K562 (cell line): ENCODE measurements around the gene KCNA2. TPM values are rescaled to one million over a fixed set of nuclear protein-coding genes. Genes with fewer than 3 reads are reported as not detected.
A peak's percentile ranks its signal among the peaks of the same experiment; 100 is the strongest.

ENCODE experiments used
- CAMTA2 ChIP-seq: fragments of 250-450 bp; sonication (Bioruptor Pico); conservative IDR thresholded peaks from 2 replicates; pipeline ENCODE4 v1.5.1; 2022
- CEBPG ChIP-seq, 3 experiments: fragments of 200-800 bp in 1 of 3; sonication (Bioruptor generic) in 1 of 3; sonication (generic) in 1 of 3; formaldehyde crosslinking in 1 of 3; IDR thresholded peaks in 2 of 3; conservative IDR thresholded peaks in 1 of 3; 2 replicates each; pipeline versions ENCODE4 v1.6.1 to v1.8.0; 2016 to 2022; ENCODE audit warnings: missing compliant biosample characterization in 2 of 3, missing genetic modification characterization in 2 of 3, mild to moderate bottlenecking in 1 of 3, missing genetic modification reagents in 1 of 3
- CREBBP ChIP-seq: IDR thresholded peaks from one replicate; pipeline ENCODE4 v1.6.1; 2012; ENCODE audit warnings: low read depth, mild to moderate bottlenecking, control low read depth, inconsistent platforms, low read length
- ESRRA ChIP-seq: fragments of 450-650 bp; IDR thresholded peaks from 2 replicates; pipeline ENCODE4 v1.6.1; 2014; ENCODE audit warnings: low read depth, mild to moderate bottlenecking, moderate library complexity, borderline replicate concordance
- GABPA ChIP-seq: fragments of 200-800 bp; sonication (Bioruptor generic); conservative IDR thresholded peaks from 2 replicates; pipeline ENCODE4 v1.6.1; 2016; ENCODE audit warnings: low read depth, missing genetic modification characterization, missing compliant biosample characterization
- HNRNPH1 ChIP-seq: fragments of 200-400 bp; formaldehyde crosslinking; optimal IDR thresholded peaks from 2 replicates; pipeline ENCODE3; 2017; ENCODE audit warnings: low read depth, mild to moderate bottlenecking, low read length, moderate library complexity
- JUND ChIP-seq, 2 experiments: IDR thresholded peaks; 2 replicates in 1 of 2; 3 replicates in 1 of 2; pipeline ENCODE4 v1.6.1; 2011; ENCODE audit warnings: borderline replicate concordance in 2 of 2, low read depth in 2 of 2, low read length in 2 of 2, improper control_type of control experiment in 1 of 2, missing biosample characterization in 1 of 2, missing genetic modification characterization in 1 of 2, missing genetic modification reagents in 1 of 2
- KHSRP ChIP-seq: fragments of 450-650 bp; IDR thresholded peaks from 2 replicates; pipeline ENCODE4 v1.6.1; 2017
- NFE2 ChIP-seq: IDR thresholded peaks from 2 replicates; pipeline ENCODE4 v1.6.1; 2014; ENCODE audit warnings: antibody characterized with exemption, low read depth
- RAD21 ChIP-seq, 2 experiments: fragments of 250-450 bp in 1 of 2; fragments of 450-650 bp in 1 of 2; sonication (Bioruptor Pico) in 1 of 2; formaldehyde crosslinking in 1 of 2; IDR thresholded peaks in 1 of 2; conservative IDR thresholded peaks in 1 of 2; 2 replicates each; pipeline versions ENCODE4 v1.4.0 to v1.8.0; 2020 to 2022; ENCODE audit warnings: mild to moderate bottlenecking in 2 of 2, moderate library complexity in 1 of 2
- SOX6 ChIP-seq: fragments of 450-650 bp; IDR thresholded peaks from 2 replicates; pipeline ENCODE4 v1.6.1; 2014; ENCODE audit warnings: mild to moderate bottlenecking
- STAT5B ChIP-seq: fragments of 250-450 bp; sonication (Bioruptor Pico); IDR thresholded peaks from 2 replicates; pipeline ENCODE4 v1.8.0; 2021; ENCODE audit warnings: mild to moderate bottlenecking, inconsistent platforms
- TRIM24 ChIP-seq, 2 experiments: fragments of 450-650 bp; IDR thresholded peaks; 2 replicates each; pipeline ENCODE4 v1.6.1; 2016
- ZFP30 ChIP-seq: fragments of 250-450 bp; sonication (Bioruptor Pico); IDR thresholded peaks from 2 replicates; pipeline ENCODE4 v1.8.0; 2022; ENCODE audit warnings: moderate library complexity, mild to moderate bottlenecking, inconsistent platforms, borderline replicate concordance
- ZNF133 ChIP-seq: fragments of 250-450 bp; sonication (Bioruptor Pico); IDR thresholded peaks from 2 replicates; pipeline ENCODE4 v1.4.0; 2020; ENCODE audit warnings: mild to moderate bottlenecking
- ZNF766 ChIP-seq: fragments of 200-800 bp; sonication (Bioruptor generic); conservative IDR thresholded peaks from 2 replicates; pipeline ENCODE4 v1.6.1; 2016; ENCODE audit warnings: missing genetic modification characterization, missing compliant biosample characterization
- ZNF785 ChIP-seq: fragments of 250-450 bp; sonication (Bioruptor Pico); IDR thresholded peaks from 2 replicates; pipeline ENCODE4 v1.4.0; 2020; ENCODE audit warnings: mild to moderate bottlenecking
- polyA plus RNA-seq, 8 experiments: library from polyadenylated mRNA; depleted of rRNA in 4 of 8; stranded (reverse) in 5 of 8; unstranded in 3 of 8; fragments of >200 nt; fragmentation: Nextera tagmentation in 2 of 8; fragmentation: Illumina TruSeq in 1 of 8; extraction: Ambion mirVana in 2 of 8; extraction: Trizol in 1 of 8; gene quantifications; 2 replicates each; pipeline versions ENCODE4 v1.2.1 to v1.2.3, GENCODE V29; 2011 to 2014; ENCODE audit warnings: inconsistent platforms in 1 of 8, missing spikeins in 1 of 8
- total RNA-seq, 7 experiments: library from RNA; depleted of rRNA in 6 of 7; stranded (reverse); fragments of >200 nt in 6 of 7; fragmentation: Illumina TruSeq in 2 of 7; extraction: Trizol in 2 of 7; gene quantifications; 2 replicates each; pipeline versions ENCODE4 v1.2.1 to v1.2.3, GENCODE V29; 2011 to 2021; ENCODE audit warnings: low replicate concordance in 1 of 7
- TF ChIP-seq, protein P1 (sequence below), 2 experiments: fragments of 450-650 bp; IDR thresholded peaks; 2 replicates each; pipeline ENCODE4 v1.6.1; 2016
- TF ChIP-seq, protein P2 (sequence below): sonication (generic); formaldehyde crosslinking; IDR thresholded peaks from 2 replicates; pipeline ENCODE4 v1.8.0; 2022; ENCODE audit warnings: mild to moderate bottlenecking, missing genetic modification reagents
- TF ChIP-seq, protein P3 (sequence below): fragments of 250-450 bp; sonication (Bioruptor Pico); IDR thresholded peaks from 2 replicates; pipeline ENCODE4 v1.4.0; 2020

Gene KCNA2
- total and polyA plus RNA-seq, 9 of the 15 experiments (the other 6 are each of a cell fraction or from before 2014, with no cell fraction given): not detected

DNA sequence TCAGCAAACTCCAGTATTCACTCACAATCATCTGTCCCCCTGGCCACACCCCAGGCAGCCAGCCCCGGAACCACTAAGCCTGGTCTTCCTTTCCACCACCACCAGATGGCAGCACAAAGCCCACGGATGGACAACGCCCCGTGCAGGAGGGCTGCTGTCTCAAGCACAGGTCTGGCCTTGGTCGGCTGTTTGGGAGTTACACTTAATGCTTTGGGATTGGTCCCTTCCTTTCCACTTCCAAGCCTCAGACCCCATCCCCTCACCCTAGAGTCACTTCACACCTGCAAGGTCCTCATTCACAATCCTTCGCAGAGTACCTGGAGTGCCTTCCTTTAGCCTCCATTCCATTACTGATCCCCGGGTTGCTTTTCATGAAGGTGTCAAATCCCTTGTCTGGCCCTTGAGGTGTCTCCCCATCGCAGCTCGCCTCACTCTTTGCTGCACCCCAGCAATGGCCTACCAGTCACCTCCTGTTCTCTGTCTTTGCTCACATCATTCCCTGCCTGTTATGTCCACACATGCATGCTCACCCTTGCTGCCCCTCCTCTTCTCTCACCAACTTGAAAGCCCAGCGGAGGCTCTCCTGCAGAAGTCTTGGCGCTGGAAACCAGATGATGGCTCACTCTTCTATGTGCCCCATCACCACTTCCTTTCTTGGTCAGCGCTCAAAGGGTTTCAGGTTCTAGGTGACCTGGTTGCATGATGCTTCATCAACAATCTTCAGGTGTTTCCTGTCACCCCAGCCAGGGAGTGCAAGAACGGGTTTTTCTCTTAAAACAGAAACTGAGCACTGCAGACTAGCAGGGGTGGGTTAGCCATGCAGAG, 24.9 kb upstream of the KCNA2 start (continued):
- no peak for TF ChIP-seq ESRRA
- TF ChIP-seq, protein P1, sequence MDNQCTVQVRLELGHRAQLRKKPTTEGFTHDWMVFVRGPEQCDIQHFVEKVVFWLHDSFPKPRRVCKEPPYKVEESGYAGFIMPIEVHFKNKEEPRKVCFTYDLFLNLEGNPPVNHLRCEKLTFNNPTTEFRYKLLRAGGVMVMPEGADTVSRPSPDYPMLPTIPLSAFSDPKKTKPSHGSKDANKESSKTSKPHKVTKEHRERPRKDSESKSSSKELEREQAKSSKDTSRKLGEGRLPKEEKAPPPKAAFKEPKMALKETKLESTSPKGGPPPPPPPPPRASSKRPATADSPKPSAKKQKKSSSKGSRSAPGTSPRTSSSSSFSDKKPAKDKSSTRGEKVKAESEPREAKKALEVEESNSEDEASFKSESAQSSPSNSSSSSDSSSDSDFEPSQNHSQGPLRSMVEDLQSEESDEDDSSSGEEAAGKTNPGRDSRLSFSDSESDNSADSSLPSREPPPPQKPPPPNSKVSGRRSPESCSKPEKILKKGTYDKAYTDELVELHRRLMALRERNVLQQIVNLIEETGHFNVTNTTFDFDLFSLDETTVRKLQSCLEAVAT (IDR thresholded peaks at IDR 0.05): no peak
- TF ChIP-seq, protein P2, sequence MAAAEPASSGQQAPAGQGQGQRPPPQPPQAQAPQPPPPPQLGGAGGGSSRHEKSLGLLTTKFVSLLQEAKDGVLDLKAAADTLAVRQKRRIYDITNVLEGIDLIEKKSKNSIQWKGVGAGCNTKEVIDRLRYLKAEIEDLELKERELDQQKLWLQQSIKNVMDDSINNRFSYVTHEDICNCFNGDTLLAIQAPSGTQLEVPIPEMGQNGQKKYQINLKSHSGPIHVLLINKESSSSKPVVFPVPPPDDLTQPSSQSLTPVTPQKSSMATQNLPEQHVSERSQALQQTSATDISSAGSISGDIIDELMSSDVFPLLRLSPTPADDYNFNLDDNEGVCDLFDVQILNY (CRISPR knock-in tag): no peak
- peak; percentile 86; the same call in 1 of the 2 replicates for TF ChIP-seq ZNF133 (CRISPR knock-in tag)
- no peak for TF ChIP-seq GABPA
- no peak for TF ChIP-seq TRIM24 (IDR thresholded peaks at IDR 0.05)
- TF ChIP-seq, protein P3, sequence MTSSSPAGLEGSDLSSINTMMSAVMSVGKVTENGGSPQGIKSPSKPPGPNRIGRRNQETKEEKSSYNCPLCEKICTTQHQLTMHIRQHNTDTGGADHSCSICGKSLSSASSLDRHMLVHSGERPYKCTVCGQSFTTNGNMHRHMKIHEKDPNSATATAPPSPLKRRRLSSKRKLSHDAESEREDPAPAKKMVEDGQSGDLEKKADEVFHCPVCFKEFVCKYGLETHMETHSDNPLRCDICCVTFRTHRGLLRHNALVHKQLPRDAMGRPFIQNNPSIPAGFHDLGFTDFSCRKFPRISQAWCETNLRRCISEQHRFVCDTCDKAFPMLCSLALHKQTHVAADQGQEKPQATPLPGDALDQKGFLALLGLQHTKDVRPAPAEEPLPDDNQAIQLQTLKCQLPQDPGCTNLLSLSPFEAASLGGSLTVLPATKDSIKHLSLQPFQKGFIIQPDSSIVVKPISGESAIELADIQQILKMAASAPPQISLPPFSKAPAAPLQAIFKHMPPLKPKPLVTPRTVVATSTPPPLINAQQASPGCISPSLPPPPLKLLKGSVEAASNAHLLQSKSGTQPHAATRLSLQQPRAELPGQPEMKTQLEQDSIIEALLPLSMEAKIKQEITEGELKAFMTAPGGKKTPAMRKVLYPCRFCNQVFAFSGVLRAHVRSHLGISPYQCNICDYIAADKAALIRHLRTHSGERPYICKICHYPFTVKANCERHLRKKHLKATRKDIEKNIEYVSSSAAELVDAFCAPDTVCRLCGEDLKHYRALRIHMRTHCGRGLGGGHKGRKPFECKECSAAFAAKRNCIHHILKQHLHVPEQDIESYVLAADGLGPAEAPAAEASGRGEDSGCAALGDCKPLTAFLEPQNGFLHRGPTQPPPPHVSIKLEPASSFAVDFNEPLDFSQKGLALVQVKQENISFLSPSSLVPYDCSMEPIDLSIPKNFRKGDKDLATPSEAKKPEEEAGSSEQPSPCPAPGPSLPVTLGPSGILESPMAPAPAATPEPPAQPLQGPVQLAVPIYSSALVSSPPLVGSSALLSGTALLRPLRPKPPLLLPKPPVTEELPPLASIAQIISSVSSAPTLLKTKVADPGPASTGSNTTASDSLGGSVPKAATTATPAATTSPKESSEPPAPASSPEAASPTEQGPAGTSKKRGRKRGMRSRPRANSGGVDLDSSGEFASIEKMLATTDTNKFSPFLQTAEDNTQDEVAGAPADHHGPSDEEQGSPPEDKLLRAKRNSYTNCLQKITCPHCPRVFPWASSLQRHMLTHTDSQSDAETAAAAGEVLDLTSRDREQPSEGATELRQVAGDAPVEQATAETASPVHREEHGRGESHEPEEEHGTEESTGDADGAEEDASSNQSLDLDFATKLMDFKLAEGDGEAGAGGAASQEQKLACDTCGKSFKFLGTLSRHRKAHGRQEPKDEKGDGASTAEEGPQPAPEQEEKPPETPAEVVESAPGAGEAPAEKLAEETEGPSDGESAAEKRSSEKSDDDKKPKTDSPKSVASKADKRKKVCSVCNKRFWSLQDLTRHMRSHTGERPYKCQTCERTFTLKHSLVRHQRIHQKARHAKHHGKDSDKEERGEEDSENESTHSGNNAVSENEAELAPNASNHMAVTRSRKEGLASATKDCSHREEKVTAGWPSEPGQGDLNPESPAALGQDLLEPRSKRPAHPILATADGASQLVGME (CRISPR knock-in tag): no peak
- no peak for TF ChIP-seq STAT5B (CRISPR knock-in tag)
- TF ChIP-seq CAMTA2 (CRISPR knock-in tag): no peak
- TF ChIP-seq KHSRP: no peak
- 0 out of 2 replicates have a peak, but pooled peaks have one; percentile 8 for TF ChIP-seq JUND (IDR thresholded peaks at IDR 0.05; ENCODE audit: borderline replicate concordance, low read depth, low read length)
- no peak for TF ChIP-seq JUND (tag; IDR thresholded peaks at IDR 0.05; ENCODE audit: borderline replicate concordance, low read depth, low read length)
- TF ChIP-seq SOX6: no peak
- no peak for TF ChIP-seq ZFP30 (CRISPR knock-in tag)
- TF ChIP-seq ZNF785 (CRISPR knock-in tag): no peak
- TF ChIP-seq HNRNPH1: no peak
- TF ChIP-seq NFE2: no peak
- TF ChIP-seq CREBBP: no peak
- no peak for TF ChIP-seq ZNF766 (CRISPR knock-in tag)
- peak; percentile 82 to 92 for TF ChIP-seq RAD21 (CRISPR knock-in tag; conservative IDR thresholded peaks at IDR 0.05 in 1 of 2, IDR thresholded peaks at IDR 0.05 in 1 of 2)
- no peak for TF ChIP-seq CEBPG (CRISPR knock-in tag; IDR thresholded peaks at IDR 0.05)
- TF ChIP-seq CEBPG (tag; conservative IDR thresholded peaks at IDR 0.05 in 1 of 2, IDR thresholded peaks at IDR 0.05 in 1 of 2): no peak
